Fibroblast of lung (primary cell): ENCODE data around the gene LRRC10. TPM values are rescaled to one million over a fixed set of nuclear protein-coding genes. Genes with fewer than 3 reads are reported as not detected.

ENCODE experiments used
- DNase-seq, 2 donors: peaks; one replicate each; pipeline versions ENCODE4 v3.0.0 to v3.0.0-alpha.2; 2010; ENCODE audit warnings: low read depth in 2 of 2
- H2AFZ ChIP-seq: 2 replicates; pipeline ENCODE4 v1.5.1; 2012; ENCODE audit warnings: low read length, control low read depth, inconsistent platforms
- H3K27ac ChIP-seq: 2 replicates; pipeline ENCODE4 v1.5.1; 2011; ENCODE audit warnings: low read length, control low read depth; ENCODE audit not compliant: insufficient read depth
- H3K27me3 ChIP-seq: 2 replicates; pipeline ENCODE4 v1.5.1; 2011; ENCODE audit warnings: mild to moderate bottlenecking, low read length; ENCODE audit not compliant: control insufficient read depth, insufficient read depth
- H3K36me3 ChIP-seq: 2 replicates; pipeline ENCODE4 v1.5.1; 2011; ENCODE audit warnings: low read length; ENCODE audit not compliant: control insufficient read depth, insufficient read depth
- H3K4me1 ChIP-seq: 2 replicates; pipeline ENCODE4 v1.5.1; 2011; ENCODE audit warnings: low read length; ENCODE audit not compliant: control insufficient read depth, insufficient read depth; ENCODE audit errors: extremely low read depth
- H3K4me2 ChIP-seq: 2 replicates; pipeline ENCODE4 v1.5.1; 2011; ENCODE audit warnings: low read length, control low read depth; ENCODE audit not compliant: insufficient read depth; ENCODE audit errors: extremely low read depth
- H3K4me3 ChIP-seq, 4 experiments: fragments of 200-600 bp in 1 of 4; sonication (generic) in 1 of 4; replicated peaks in 1 of 4; 2 replicates each; pipeline ENCODE4 v1.5.1; 2011 to 2016; ENCODE audit warnings: low read length in 4 of 4, low read depth in 3 of 4, mild to moderate bottlenecking in 3 of 4, control low read depth in 2 of 4, inconsistent platforms in 1 of 4, mixed read lengths in 1 of 4; ENCODE audit not compliant: insufficient read depth in 1 of 4; ENCODE audit errors: control extremely low read depth in 1 of 4
- H3K79me2 ChIP-seq: 2 replicates; pipeline ENCODE4 v1.5.1; 2012; ENCODE audit warnings: mild to moderate bottlenecking, low read length, inconsistent platforms; ENCODE audit not compliant: control insufficient read depth, insufficient read depth
- H3K9ac ChIP-seq: 2 replicates; pipeline ENCODE4 v1.5.1; 2011; ENCODE audit warnings: mild to moderate bottlenecking, low read length, control low read depth; ENCODE audit not compliant: insufficient read depth
- H3K9me3 ChIP-seq: 2 replicates; pipeline ENCODE4 v1.5.1; 2012; ENCODE audit warnings: low read depth, low read length; ENCODE audit not compliant: control insufficient read depth, insufficient read depth
- H4K20me1 ChIP-seq: 2 replicates; pipeline ENCODE4 v1.5.1; 2011; ENCODE audit warnings: low read length; ENCODE audit not compliant: control insufficient read depth, insufficient read depth; ENCODE audit errors: extremely low read depth
- CTCF ChIP-seq, 2 donors: IDR thresholded peaks in 1 of 2; conservative IDR thresholded peaks in 1 of 2; 1 replicate in 1 of 2; 2 replicates in 1 of 2; pipeline ENCODE4 v1.5.1; 2011 to 2012; ENCODE audit warnings: low read length in 2 of 2, control low read depth in 1 of 2, inconsistent platforms in 1 of 2, low read depth in 1 of 2, mild to moderate bottlenecking in 1 of 2
- EZH2 ChIP-seq: IDR thresholded peaks from 2 replicates; pipeline ENCODE4 v1.5.1; 2012; ENCODE audit warnings: low read length, control low read depth, mild to moderate bottlenecking; ENCODE audit errors: missing control alignments
- polyA plus RNA-seq, 2 donors: library from polyadenylated mRNA; depleted of rRNA in 1 of 2; stranded (reverse) in 1 of 2; unstranded in 1 of 2; fragments of >200 nt; gene quantifications; 2 replicates each; pipeline ENCODE4 v1.2.1, GENCODE V29; 2011 to 2012; ENCODE audit warnings: missing spikeins in 1 of 2
- total RNA-seq: library from RNA; depleted of rRNA; stranded (reverse); fragments of >200 nt; gene quantifications from 2 replicates; pipeline ENCODE4 v1.2.1, GENCODE V29; 2014

LRRC10 gene
- total and polyA plus RNA-seq, 2 donors (not counting 1 experiment from before 2014, with no cell fraction given), result not detected

- DNase-seq, result peak; percentile 75 to 84
These were observed 46.9 kb upstream of the LRRC10 start for GRCh38 chr12:69657376-69658137.

GRCh38 chr12:69655616-69656340 lies 45.1 kb upstream of the LRRC10 start:
- H3K4me2 ChIP-seq, result peak overlapping the region; percentile 69
- TF ChIP-seq CTCF (conservative IDR thresholded peaks at IDR 0.05 in 1 of 2, IDR thresholded peaks at IDR 0.05 in 1 of 2; ENCODE audit: low read depth in 1 of 2, low read length in 2 of 2) (no peak), EZH2 (no peak)

More at GRCh38 chr12:69657376-69658137, 46.9 kb upstream of the LRRC10 start:
- H3K4me3 ChIP-seq, result no peak overlapping the region
- H3K9me3 ChIP-seq, result no peaks in the 10 kb centered on the region
- H4K20me1 ChIP-seq, result no peaks in the 10 kb centered on the region
- H3K4me2 ChIP-seq, result no peak overlapping the region
- no peak overlapping the region for H3K9ac ChIP-seq
- H3K79me2 ChIP-seq, result no peaks in the 10 kb centered on the region
- no peak overlapping the region for H3K27ac ChIP-seq
- H3K36me3 ChIP-seq, result no peaks in the 10 kb centered on the region
- H3K4me1 ChIP-seq, result peaks cover 8% of the 10 kb centered on the region
- TF ChIP-seq CTCF (conservative IDR thresholded peaks at IDR 0.05 in 1 of 2, IDR thresholded peaks at IDR 0.05 in 1 of 2; ENCODE audit: low read depth in 1 of 2, low read length in 2 of 2) (no peak), EZH2 (no peak)
- no peak overlapping the region for H2AFZ ChIP-seq
- H3K27me3 ChIP-seq, result no peaks in the 10 kb centered on the region

GRCh38 chr12:69653703-69654102 lies 43.0 kb upstream of the LRRC10 start:
- Histone ChIP-seq H3K9me3 (no peaks in the 10 kb centered on the region), H3K4me2 (no peak overlapping the region), H3K27ac (no peak overlapping the region), H4K20me1 (no peaks in the 10 kb centered on the region), H3K4me1 (peaks cover 8% of the 10 kb centered on the region), H3K79me2 (no peaks in the 10 kb centered on the region), H3K36me3 (no peaks in the 10 kb centered on the region), H3K9ac (no peak overlapping the region), H3K27me3 (no peaks in the 10 kb centered on the region), H3K4me3 (no peak overlapping the region), H2AFZ (no peak overlapping the region)
- no peak for TF ChIP-seq EZH2
- no peak for TF ChIP-seq CTCF (conservative IDR thresholded peaks at IDR 0.05 in 1 of 2, IDR thresholded peaks at IDR 0.05 in 1 of 2; ENCODE audit: low read depth in 1 of 2, low read length in 2 of 2)
- peak in 1 of 2 donors; percentile 68 for DNase-seq

More at GRCh38 chr12:69655616-69656340, 45.1 kb upstream of the LRRC10 start:
- H3K4me3 ChIP-seq, result no peak overlapping the region
- peak overlapping the region; percentile 80 for H3K27ac ChIP-seq
- no peaks in the 10 kb centered on the region for H3K9me3 ChIP-seq
- DNase-seq, result peak; percentile 77 to 95
- peak overlapping the region; percentile 42 for H2AFZ ChIP-seq
- H3K27me3 ChIP-seq, result no peaks in the 10 kb centered on the region
- peaks cover 8% of the 10 kb centered on the region for H3K4me1 ChIP-seq
- H3K9ac ChIP-seq, result no peak overlapping the region
- no peaks in the 10 kb centered on the region for H3K79me2 ChIP-seq
- no peaks in the 10 kb centered on the region for H4K20me1 ChIP-seq
- no peaks in the 10 kb centered on the region for H3K36me3 ChIP-seq
